Endothelial cell (in vitro differentiated cells): Measurements from ENCODE around the gene DGCR2. TPM values are rescaled to one million over a fixed set of nuclear protein-coding genes. Genes with fewer than 3 reads are reported as not detected.
A peak's percentile ranks its signal among the peaks of the same experiment; 100 is the strongest.

Experiments used
- DNase-seq: peaks from one replicate; pipeline ENCODE4 v3.0.0; 2021; ENCODE audit warnings: low spot score
- H3K27ac Mint-ChIP-seq: one replicate; pipeline ENCODE4 v1.8.0; 2021; ENCODE audit warnings: mixed read lengths, inconsistent platforms; ENCODE audit not compliant: unreplicated experiment
- H3K27me3 Mint-ChIP-seq: one replicate; pipeline ENCODE4 v1.8.0; 2021; ENCODE audit warnings: mild to moderate bottlenecking, moderate library complexity, mixed read lengths, inconsistent platforms; ENCODE audit not compliant: unreplicated experiment
- H3K36me3 Mint-ChIP-seq: one replicate; pipeline ENCODE4 v1.8.0; 2021; ENCODE audit warnings: mild to moderate bottlenecking, low read depth, mixed read lengths, inconsistent platforms; ENCODE audit not compliant: unreplicated experiment
- H3K4me1 Mint-ChIP-seq: one replicate; pipeline ENCODE4 v1.8.0; 2021; ENCODE audit warnings: mild to moderate bottlenecking, mixed read lengths, inconsistent platforms; ENCODE audit not compliant: unreplicated experiment
- H3K4me3 Mint-ChIP-seq: one replicate; pipeline ENCODE4 v1.8.0; 2021; ENCODE audit warnings: mild to moderate bottlenecking, mixed read lengths, inconsistent platforms; ENCODE audit not compliant: unreplicated experiment
- H3K9me3 Mint-ChIP-seq: one replicate; pipeline ENCODE4 v1.8.0; 2021; ENCODE audit warnings: mixed read lengths, inconsistent platforms; ENCODE audit not compliant: unreplicated experiment
- CTCF ChIP-seq: fragments of 200-600 bp; sonication (generic); IDR thresholded peaks from one replicate; pipeline ENCODE4 v1.5.0; 2021; ENCODE audit warnings: antibody characterized with exemption; ENCODE audit not compliant: unreplicated experiment
- total RNA-seq: library from RNA; stranded (reverse); fragmentation: NEBNext Ultra II Directional; extraction: Animal tissue kit (Norgen Biotek cat#: 25700); gene quantifications from one replicate; pipeline ENCODE4 v1.2.1, GENCODE V29; 2021; ENCODE audit not compliant: unreplicated experiment

DGCR2 gene
- total RNA-seq, 1 donor from 2014 or later, result 46.7 TPM

- TF ChIP-seq CTCF, result no peak
- H3K27me3 Mint-ChIP-seq, result peaks cover 8% of the 10 kb centered on the region
- peak overlapping the region; percentile 85 for H3K27ac Mint-ChIP-seq
Observed at GRCh38 chr22:19120829-19121630, 1.2 kb downstream of the DGCR2 start.

GRCh38 chr22:19119949-19120348, 2.3 kb downstream of the DGCR2 start:
- DNase-seq, result no peak
- no peak for TF ChIP-seq CTCF
- Mint-ChIP-seq H3K4me3 (no peak overlapping the region), H3K4me1 (peaks cover 19% of the 10 kb centered on the region), H3K27me3 (peaks cover 9% of the 10 kb centered on the region), H3K36me3 (peaks cover 7% of the 10 kb centered on the region), H3K27ac (no peak overlapping the region), H3K9me3 (no peaks in the 10 kb centered on the region)

More at GRCh38 chr22:19120829-19121630, 1.2 kb downstream of the DGCR2 start:
- DNase-seq, result no peak
- H3K9me3 Mint-ChIP-seq, result no peaks in the 10 kb centered on the region
- peaks cover 19% of the 10 kb centered on the region for H3K4me1 Mint-ChIP-seq
- no peaks in the 10 kb centered on the region for H3K36me3 Mint-ChIP-seq
- H3K4me3 Mint-ChIP-seq, result peak overlapping the region; percentile 91

- Mint-ChIP-seq H3K4me3 (no peak overlapping the region), H3K27me3 (peaks cover 7% of the 10 kb centered on the region), H3K27ac (no peak overlapping the region), H3K36me3 (peaks cover 7% of the 10 kb centered on the region), H3K9me3 (no peaks in the 10 kb centered on the region), H3K4me1 (peaks cover 18% of the 10 kb centered on the region)
- no peak for TF ChIP-seq CTCF
- DNase-seq, result no peak
Observed at GRCh38 chr22:19118329-19118880, 3.8 kb downstream of the DGCR2 start.

GRCh38 chr22:19117111-19117512, 5.1 kb downstream of the DGCR2 start:
- Mint-ChIP-seq H3K4me1 (peaks cover 10% of the 10 kb centered on the region), H3K9me3 (no peaks in the 10 kb centered on the region), H3K27me3 (peaks cover 4% of the 10 kb centered on the region), H3K36me3 (peaks cover 7% of the 10 kb centered on the region), H3K4me3 (no peak overlapping the region), H3K27ac (no peak overlapping the region)
- no peak for DNase-seq
- TF ChIP-seq CTCF, result no peak

- Mint-ChIP-seq H3K27ac (no peak overlapping the region), H3K27me3 (peaks cover 1% of the 10 kb centered on the region), H3K9me3 (no peaks in the 10 kb centered on the region), H3K4me1 (peaks cover 4% of the 10 kb centered on the region), H3K4me3 (no peak overlapping the region), H3K36me3 (peaks cover 7% of the 10 kb centered on the region)
- DNase-seq, result no peak
- no peak for TF ChIP-seq CTCF
Observed at GRCh38 chr22:19115628-19116027, 6.6 kb downstream of the DGCR2 start.
